ENCODE data around the gene CARS2.
"Not testable (repeated sequence)": the region's sequence is repeated elsewhere in the genome, so short reads cannot be mapped to it uniquely, and the experiment has no call there.

The CARS2 gene, protein sequence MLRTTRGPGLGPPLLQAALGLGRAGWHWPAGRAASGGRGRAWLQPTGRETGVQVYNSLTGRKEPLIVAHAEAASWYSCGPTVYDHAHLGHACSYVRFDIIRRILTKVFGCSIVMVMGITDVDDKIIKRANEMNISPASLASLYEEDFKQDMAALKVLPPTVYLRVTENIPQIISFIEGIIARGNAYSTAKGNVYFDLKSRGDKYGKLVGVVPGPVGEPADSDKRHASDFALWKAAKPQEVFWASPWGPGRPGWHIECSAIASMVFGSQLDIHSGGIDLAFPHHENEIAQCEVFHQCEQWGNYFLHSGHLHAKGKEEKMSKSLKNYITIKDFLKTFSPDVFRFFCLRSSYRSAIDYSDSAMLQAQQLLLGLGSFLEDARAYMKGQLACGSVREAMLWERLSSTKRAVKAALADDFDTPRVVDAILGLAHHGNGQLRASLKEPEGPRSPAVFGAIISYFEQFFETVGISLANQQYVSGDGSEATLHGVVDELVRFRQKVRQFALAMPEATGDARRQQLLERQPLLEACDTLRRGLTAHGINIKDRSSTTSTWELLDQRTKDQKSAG

DNA sequence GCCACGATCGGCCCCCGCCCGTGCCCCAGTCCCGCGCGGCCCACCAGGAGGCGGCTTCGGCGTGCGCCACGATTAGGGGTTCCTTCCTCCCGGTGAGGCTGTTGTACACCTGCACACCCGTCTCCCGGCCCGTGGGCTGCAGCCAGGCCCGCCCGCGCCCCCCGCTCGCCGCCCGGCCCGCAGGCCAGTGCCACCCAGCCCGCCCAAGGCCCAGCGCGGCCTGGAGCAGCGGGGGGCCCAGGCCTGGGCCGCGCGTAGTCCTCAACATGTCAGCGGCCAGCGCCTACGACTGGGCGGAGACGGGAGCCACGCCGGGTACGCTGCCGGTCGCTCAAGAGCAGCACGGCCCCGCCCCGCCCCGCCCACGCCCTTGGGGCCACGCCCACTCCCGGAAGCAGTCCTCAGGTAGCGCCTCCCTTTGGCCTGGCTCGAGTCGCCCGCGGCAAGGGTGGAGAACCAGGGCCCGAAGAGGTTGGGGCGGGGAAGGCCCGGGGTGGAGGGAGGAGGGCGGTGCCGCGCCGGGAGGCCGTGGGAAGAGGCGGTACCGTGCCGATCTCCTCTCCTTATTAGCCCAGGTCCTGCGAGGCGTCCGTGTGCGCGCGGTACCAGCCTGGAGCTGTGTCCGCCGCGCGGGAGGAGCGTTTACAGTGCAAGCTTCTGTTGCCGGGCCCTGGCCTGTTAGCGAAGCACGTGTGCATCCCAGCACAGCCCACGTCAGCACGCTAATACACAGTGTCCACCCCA lies at the start of gene CARS2:
TSS of gene CARS2 (minus strand) at position 291 of the 744 bp plus-strand sequence. CDS start at position 268, 23 bp downstream.
- peak; percentile 83 to 92 (median 91) for DNase-seq (ENCODE audit: low read depth in 4 of 4, low spot score in 1 of 4)

- no peak for DNase-seq (ENCODE audit: low read depth in 4 of 4, low spot score in 1 of 4)
Measured at GRCh38 chr13:110748271-110748670, 42.4 kb upstream of the CARS2 start.

DNA sequence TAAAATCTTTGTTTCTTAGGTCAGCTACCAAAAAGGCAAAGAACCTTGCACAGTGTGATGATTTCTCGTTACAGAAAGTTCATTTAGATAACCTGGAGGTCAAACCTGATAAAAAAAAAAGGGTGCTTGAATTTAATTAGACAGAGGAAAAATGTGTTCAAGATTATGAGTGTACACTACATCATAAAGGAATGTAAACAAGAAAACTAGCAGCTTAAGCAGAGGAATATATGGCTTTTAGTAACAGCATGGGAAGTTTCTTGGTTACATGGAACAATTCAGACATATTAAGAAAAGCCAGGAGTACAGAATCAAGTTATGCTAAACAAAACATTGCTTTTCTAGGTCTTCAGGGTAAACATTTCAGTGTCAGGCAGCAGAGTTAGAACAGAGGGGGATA lies 40.5 kb upstream of the CARS2 start:
- DNase-seq (ENCODE audit: low read depth in 4 of 4, low spot score in 1 of 4): no peak

DNA sequence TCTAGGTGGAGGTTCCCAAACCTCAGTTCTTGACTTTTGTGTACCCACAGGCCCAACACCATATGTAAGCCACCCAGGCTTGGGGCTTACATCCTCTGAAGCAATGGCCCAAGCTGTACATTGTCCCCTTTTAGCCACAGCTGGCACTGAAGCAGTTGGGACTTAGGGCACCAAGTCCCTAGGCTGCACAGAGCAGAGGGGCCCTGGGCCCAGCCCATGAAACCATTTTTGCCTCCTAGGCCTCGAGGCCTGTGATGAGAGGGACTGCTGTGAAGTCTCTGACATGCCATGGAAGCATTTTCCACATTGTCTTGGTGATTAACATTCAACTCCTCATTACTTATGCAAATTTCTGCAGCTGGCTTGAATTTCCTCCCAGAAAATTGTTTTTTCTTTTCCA lies 37.8 kb upstream of the CARS2 start:
- DNase-seq (ENCODE audit: low read depth in 4 of 4, low spot score in 1 of 4): no peak

- no peak for DNase-seq (ENCODE audit: low read depth in 4 of 4, low spot score in 1 of 4)
Measured at GRCh38 chr13:110737555-110737954, 31.6 kb upstream of the CARS2 start.

- no peak for DNase-seq (ENCODE audit: low read depth in 4 of 4, low spot score in 1 of 4)
Measured at GRCh38 chr13:110734561-110734960, 28.6 kb upstream of the CARS2 start.

DNA sequence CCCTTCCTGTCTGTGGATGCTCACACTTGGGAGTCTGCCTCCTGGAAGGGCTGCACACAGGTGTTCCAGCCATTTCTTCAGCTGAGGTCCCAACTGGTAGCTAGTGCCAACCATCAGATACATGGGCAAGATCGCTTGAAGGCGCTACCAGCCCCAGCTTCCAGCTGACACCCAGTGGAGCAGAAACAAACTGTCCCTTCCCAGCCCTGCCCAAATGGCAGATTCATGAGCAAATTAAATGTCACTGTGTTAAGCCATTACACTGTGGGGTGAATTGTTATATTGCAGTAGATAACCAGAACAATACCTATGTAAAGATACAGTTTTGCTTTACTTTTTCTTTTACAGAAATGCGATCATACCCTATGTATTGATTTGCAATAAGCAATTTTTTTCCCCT lies 25.2 kb upstream of the CARS2 start:
- no peak for DNase-seq (ENCODE audit: low read depth in 4 of 4, low spot score in 1 of 4)

DNA sequence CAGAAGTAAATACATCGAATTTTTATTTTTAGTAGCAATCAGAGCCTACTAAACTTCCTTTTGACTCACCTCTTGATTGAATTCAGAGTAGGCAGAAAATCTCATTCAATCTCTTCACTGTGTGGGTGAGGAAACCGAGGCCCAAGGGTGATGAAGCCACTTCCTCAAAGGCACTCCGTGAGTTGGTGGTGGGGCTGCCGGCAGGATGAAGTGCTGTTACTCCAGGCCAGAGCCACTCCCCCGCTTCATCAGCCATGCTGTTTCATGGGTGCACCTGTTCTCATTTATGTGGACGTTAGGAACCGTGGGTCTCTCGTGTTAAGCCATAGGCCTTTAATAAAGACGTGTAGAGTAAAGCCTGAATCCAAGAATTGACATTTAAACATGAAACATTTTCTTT lies 20.8 kb upstream of the CARS2 start:
- DNase-seq (ENCODE audit: low read depth in 4 of 4, low spot score in 1 of 4): peak in 2 of 4 experiments; percentile 32 to 39

DNA sequence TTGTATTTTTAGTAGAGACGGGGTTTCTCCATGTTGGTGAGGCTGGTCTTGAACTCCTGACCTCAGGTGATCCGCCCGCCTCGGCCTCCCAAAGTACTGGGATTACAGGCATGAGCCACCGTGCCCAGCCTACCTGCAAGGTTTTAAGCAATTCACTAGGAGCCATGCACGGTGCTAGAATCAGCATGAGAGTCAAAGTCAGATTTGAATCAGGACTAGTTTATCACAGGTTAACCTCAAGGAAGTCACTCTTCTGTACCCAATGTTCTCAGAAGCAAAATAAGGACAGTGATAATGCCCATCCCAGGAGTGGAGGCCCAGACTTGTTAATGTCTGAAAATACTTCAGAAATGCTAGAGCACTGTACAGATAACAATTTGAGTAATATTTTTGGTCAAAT lies 20.2 kb upstream of the CARS2 start:
- DNase-seq (ENCODE audit: low read depth in 4 of 4, low spot score in 1 of 4): not testable (repeated sequence)

DNA sequence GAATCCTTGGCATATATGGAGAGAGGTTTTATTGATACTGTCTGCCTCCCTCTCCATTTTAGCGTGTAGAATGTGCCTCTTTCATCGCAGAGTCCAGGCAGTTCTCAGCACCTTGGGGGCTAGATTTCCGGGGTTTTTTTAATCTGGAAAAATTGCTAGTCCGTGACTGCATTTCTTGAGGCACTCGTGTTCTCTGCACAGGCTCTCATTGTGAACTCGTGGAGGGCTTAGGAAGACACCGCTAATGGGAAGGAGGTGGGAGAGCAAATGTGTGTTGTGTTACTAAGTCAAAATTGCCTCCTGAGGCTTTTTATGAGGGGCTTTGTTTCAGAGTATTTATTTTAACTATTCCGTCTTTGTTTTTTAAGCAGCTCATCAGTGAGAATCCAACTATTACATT lies 17.7 kb upstream of the CARS2 start:
- DNase-seq (ENCODE audit: low read depth in 4 of 4, low spot score in 1 of 4): no peak

- DNase-seq (ENCODE audit: low read depth in 4 of 4, low spot score in 1 of 4): no peak
Measured at GRCh38 chr13:110722971-110723370, 17.1 kb upstream of the CARS2 start.

DNA sequence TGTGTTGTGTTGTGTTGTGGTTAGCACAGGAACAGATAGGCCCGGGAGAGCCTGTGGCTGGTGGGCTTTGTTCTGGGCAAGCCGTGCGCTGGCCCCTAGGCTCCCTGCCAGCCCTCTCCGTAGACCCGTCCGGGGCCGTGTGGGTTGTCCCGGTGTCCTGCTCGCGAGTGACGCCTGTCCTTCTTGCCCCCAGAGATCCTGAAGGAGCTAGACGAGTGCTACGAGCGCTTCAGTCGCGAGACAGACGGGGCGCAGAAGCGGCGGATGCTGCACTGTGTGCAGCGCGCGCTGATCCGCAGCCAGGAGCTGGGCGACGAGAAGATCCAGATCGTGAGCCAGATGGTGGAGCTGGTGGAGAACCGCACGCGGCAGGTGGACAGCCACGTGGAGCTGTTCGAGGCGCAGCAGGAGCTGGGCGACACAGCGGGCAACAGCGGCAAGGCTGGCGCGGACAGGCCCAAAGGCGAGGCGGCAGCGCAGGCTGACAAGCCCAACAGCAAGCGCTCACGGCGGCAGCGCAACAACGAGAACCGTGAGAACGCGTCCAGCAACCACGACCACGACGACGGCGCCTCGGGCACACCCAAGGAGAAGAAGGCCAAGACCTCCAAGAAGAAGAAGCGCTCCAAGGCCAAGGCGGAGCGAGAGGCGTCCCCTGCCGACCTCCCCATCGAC lies 13.3 kb upstream of the CARS2 start:
- DNase-seq (ENCODE audit: low read depth in 4 of 4, low spot score in 1 of 4): no peak

DNA sequence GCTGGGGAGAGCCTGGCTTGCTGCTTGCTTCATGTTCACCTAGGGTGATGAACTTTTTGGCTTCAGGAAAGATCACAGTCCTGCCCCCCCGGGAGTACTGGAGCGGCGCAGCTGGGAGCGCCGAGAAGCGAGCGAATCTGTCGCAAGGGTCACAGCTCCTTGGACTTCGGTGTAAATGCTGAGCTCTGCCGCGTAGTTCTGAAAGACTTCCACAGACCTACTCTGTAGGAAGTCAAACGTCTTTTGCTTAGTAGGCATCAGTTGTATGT lies 10.3 kb upstream of the CARS2 start:
- no peak for DNase-seq (ENCODE audit: low read depth in 4 of 4, low spot score in 1 of 4)

GRCh38 chr13:110715395-110716246 lies 9.7 kb upstream of the CARS2 start:
- DNase-seq (ENCODE audit: low read depth in 4 of 4, low spot score in 1 of 4): peak; percentile 84 to 94 (median 90)

DNA sequence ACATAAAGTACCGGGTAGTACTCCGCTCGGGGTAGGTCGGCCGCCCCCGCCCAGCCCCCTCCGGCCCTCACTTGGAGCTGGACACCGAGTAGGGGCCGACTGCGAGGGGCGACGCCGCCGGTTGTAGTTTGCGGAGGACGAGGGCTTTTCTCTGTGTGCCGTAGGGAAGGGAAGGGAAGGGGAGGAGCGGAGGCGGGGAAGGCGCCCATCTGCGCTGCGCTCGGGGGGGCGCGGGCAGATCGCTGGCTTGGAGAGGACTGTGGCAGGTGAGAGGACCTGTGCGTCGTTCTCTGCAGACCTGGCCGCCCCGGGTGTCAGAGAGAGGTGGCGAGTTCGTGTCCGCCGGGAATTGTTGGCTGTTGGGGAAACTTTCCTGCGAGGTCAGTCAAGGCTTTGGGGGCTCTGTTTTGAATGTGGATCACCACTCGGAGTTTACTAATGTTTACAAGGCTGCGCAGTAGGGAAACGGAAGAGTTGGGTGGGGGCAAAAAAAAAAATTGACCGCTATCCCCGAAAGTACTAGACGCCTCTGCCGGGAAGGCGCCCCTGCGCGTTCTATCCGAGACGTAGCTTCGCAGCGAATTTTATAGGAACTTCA lies 9.0 kb upstream of the CARS2 start:
- DNase-seq (ENCODE audit: low read depth in 4 of 4, low spot score in 1 of 4): peak; percentile 13 to 41 (median 30)

DNA sequence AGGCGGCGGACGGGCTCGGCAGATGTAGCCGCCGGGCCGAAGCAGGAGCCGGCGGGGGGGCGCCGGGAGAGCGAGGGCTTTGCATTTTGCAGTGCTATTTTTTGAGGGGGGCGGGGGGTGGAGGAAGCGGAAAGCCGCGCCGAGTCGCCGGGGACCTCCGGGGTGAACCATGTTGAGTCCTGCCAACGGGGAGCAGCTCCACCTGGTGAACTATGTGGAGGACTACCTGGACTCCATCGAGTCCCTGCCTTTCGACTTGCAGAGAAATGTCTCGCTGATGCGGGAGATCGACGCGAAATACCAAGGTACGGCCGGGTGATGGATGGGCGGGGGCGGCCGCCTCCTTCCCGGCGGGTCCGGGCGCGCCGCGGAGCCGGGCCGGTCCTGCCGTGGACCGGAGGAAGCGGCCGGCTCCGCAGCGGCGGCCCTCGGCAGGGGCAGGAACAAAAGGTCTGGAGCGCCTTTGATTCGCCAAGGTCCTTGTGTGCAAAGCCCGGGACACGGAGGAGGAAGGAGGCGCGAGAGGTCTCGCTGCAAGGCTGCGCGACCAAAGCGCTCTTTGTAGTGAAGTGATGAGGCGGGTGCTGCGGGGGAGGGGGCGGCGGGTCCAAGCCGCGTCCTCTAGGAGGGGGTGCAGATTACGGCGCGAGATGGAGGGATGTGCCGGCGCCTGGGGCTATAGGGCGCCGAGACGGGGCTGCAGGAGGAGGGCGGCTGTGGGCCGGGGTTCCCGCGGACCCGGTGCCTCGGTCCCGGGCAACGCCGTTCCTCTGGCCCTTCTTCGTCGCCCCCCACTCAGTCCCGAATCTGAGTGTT lies 8.3 kb upstream of the CARS2 start:
- peak; percentile 30 to 50 (median 42) for DNase-seq (ENCODE audit: low read depth in 4 of 4, low spot score in 1 of 4)

DNA sequence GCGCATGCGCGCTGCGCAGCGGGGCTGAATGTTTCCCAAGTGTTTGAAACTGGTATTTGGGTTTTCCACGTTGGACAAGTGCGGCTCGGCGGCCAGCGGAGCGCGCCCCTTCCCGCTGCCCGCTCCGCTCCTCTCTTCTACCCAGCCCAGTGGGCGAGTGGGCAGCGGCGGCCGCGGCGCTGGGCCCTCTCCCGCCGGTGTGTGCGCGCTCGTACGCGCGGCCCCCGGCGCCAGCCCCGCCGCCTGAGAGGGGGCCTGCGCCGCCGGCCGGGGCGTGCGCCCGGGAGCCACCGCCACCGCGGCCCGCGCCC lies 7.7 kb upstream of the CARS2 start, which contains the start of gene ING1:
TSS of gene ING1 (plus strand) at position 59 of the 311 bp plus-strand sequence. CDS start 450 bp downstream, outside the sequence.
- DNase-seq (ENCODE audit: low read depth in 4 of 4, low spot score in 1 of 4): no peak

DNA sequence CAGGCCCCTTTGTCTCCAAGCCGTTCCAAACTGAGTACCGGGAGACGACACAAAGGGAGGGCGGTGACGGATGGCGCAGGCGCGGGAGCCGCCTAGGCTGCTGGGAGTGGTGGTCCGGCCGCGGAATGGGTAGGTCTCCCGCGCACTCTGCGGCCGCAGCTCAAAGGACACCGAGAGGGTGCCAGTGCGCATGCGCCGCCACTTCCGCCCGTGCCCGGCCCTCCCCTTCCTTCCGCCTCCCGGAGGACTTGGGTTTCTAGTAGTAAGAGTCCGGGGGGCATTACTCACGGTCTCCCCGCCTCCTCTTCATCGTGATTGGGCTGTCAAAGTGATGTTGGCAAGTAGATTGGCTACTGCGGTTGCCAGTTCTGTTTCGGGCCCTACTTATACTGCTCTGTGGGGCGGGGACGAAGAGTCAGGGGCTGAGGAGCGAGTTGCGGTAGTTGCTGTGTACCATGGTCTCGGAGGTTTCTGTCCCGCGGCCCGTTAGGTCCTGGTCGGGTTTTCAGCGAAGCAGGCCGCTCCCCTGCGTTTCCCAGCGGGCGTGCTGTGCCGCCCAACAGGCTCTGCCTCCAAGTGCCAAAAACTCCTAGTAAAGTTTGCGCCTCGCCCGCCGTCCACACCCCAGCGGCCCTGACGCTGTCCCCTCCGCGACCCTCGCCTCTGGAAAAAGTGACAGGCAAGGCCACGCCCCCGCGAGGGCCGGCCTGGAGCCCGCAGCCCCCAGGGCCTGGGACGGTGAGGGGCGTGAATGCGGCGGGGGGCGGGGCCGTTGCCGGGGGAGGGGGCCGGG lies 7.1 kb upstream of the CARS2 start:
- peak; percentile 94 to 99 (median 98) for DNase-seq (ENCODE audit: low read depth in 4 of 4, low spot score in 1 of 4)
